Astrocyte of the spinal cord (primary cell): Measurements from ENCODE around the gene SCN4A.
A peak's percentile ranks its signal among the peaks of the same experiment; 100 is the strongest.
"Not testable (repeated sequence)": the region's sequence is repeated elsewhere in the genome, so short reads cannot be mapped to it uniquely, and the experiment has no call there.

Experiments used
- DNase-seq: peaks from one replicate; pipeline ENCODE4 v3.0.0; 2011; ENCODE audit warnings: low read depth, low spot score
- H3K4me3 ChIP-seq: 2 replicates; pipeline ENCODE4 v1.5.1; 2011; ENCODE audit warnings: low read depth, mild to moderate bottlenecking, low read length, moderate library complexity
- in situ Hi-C: cut with HindIII; loops from 2 replicates; pipeline ENCODE4 v1.10.0; 2017; ENCODE audit warnings: low sequenced_read_pairs
- TF ChIP-seq, protein P1 (sequence below): IDR thresholded peaks from 2 replicates; pipeline ENCODE4 v1.5.1; 2012; ENCODE audit warnings: low read depth, mild to moderate bottlenecking, low read length, inconsistent platforms

SCN4A gene

DNA sequence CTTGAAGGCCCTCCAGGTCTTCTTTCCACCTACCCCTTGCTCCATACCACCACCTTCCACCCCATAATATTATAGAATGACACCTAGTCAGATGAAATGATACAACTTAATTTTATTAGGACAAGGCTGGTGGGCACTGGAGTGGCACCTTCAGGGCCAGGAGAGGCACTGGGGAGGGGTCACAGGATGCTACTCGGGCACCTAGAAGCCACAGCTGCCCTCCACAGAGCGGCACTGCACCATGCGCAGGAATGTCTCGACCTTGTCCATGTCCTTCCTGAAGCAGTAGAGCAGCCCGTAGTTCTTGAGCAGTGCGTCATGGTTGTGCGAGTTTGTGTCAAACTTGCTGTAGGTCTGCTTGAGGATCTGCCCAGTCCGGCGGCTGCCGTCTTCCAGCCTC, 77.9 kb downstream of the SCN4A start:
- H3K4me3 ChIP-seq, in situ Hi-C loops, DNase-seq: not testable (repeated sequence)

DNA sequence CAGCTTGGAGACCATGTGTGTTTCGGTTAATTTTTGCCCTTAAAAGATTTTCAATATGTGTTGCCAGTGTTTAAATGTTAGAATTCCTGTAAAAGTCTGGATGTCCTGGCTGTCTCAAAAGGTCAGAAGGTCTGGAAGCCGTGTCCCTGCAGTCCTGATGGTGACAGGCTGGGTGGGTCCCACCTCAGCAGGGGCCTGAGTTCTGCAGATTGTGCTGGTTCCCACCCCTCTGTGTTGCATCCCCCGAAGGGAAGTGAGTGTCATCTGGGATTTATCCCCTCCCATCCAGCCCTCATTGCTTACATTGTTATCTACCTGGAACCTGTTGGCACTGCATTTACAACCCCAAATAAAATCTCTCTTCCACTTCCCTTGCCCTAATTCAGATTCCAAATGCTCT, 78.7 kb downstream of the SCN4A start:
- in situ Hi-C loops, DNase-seq, H3K4me3 ChIP-seq: not testable (repeated sequence)

DNA sequence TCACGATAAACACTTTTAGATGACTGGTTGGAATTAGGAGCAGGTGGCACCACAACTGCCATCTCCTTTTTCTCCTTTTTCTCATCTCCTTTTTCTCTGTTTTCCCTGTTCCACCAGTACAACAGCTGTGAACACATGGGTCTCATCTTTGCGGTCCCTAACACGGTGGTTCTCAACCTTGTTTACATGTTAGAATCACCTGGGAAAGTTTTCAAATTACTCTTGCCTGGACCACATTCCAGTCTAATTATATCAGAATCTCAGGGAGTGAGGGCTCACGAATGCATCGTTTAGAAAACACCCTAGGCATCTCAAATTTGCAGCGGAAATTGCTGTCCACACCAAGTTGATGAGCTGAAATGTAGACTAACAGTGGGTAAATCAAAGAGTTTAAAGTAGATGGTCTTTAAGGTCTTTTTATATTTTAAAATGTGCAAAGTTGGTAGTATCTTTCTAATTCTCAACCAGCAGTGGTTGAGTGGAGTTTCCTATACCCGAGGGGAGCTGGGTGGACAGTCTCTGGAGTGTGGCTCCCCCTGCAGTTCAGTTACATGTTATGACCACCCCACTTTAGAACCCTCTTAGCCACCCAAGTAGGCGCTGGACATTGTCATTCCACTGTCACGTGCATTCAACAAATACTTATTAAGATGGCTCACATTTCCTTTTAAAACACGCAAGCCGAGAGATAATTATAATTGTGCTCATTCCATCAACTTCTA, 80.2 kb downstream of the SCN4A start:
- H3K4me3 ChIP-seq, DNase-seq, in situ Hi-C loops: not testable (repeated sequence)

DNA sequence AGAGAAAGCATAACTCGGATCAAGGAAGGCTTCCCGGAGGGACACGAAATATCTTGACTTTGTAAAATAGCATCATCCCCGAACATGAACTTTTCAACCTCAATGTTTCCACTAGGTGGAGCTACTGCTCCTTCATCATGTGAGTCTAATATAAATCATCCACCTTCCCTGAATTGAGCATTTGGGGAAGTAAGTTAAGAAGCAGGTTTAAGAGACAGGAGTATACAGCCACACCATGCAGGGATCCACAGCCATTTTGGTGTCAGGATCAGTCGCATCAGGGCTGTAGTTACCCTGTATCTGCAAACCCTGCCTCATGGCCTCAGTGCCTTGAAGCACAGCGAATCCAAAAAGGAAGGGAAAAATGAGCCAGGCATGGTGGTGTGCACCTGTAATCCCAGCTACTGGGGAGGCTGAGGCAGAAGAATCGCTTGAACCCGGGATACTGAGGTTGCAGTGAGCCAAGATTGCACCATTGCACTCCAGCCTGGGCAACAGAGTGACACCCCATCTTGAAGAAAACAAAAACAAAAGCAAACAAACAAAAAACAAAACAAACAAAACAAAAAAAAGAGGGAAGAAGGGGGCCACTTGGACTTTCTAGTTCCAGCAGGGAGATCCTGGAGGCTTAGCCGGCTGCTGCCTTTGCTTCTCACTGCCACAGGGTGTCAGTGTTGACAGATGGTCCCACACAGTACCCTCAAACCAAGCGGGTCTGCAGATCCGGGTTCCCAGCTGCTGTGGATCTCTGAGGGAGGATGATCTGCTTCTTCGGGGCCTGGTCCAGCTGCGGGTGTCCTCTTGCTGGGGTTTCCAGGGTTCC, 83.5 kb downstream of the SCN4A start:
- in situ Hi-C loops, H3K4me3 ChIP-seq, DNase-seq: not testable (repeated sequence)
- TF ChIP-seq, protein P1, sequence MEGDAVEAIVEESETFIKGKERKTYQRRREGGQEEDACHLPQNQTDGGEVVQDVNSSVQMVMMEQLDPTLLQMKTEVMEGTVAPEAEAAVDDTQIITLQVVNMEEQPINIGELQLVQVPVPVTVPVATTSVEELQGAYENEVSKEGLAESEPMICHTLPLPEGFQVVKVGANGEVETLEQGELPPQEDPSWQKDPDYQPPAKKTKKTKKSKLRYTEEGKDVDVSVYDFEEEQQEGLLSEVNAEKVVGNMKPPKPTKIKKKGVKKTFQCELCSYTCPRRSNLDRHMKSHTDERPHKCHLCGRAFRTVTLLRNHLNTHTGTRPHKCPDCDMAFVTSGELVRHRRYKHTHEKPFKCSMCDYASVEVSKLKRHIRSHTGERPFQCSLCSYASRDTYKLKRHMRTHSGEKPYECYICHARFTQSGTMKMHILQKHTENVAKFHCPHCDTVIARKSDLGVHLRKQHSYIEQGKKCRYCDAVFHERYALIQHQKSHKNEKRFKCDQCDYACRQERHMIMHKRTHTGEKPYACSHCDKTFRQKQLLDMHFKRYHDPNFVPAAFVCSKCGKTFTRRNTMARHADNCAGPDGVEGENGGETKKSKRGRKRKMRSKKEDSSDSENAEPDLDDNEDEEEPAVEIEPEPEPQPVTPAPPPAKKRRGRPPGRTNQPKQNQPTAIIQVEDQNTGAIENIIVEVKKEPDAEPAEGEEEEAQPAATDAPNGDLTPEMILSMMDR = peak; percentile 61
